Esophagus squamous epithelium (tissue), 5 donors: ENCODE data around the gene SLAIN2. TPM values are rescaled to one million over a fixed set of nuclear protein-coding genes. Genes with fewer than 3 reads are reported as not detected.
A peak's percentile ranks its signal among the peaks of the same experiment; 100 is the strongest.
"Not testable (repeated sequence)": the region's sequence is repeated elsewhere in the genome, so short reads cannot be mapped to it uniquely, and the experiment has no call there.

Experiments used
- DNase-seq: peaks from one replicate; lab custom pipeline; 2025; lab: John Stamatoyannopoulos, UW
- H3K27ac ChIP-seq, 4 donors: fragments of 200-600 bp; sonication (generic); one replicate each; pipeline ENCODE4 v1.5.1; 2016 to 2019; ENCODE audit warnings: mild to moderate bottlenecking in 1 of 4
- H3K27me3 ChIP-seq, 4 donors: fragments of 200-600 bp; sonication (generic); 1 replicate in 3 of 4; 2 replicates in 1 of 4; pipeline versions ENCODE4 v1.5.1 to v1.6.0; 2017 to 2021; ENCODE audit warnings: antibody characterized with exemption in 1 of 4
- H3K36me3 ChIP-seq, 3 donors: fragments of 200-600 bp; sonication (generic); one replicate each; pipeline ENCODE4 v1.5.1; 2016 to 2019
- H3K4me1 ChIP-seq, 3 donors: fragments of 200-600 bp; sonication (generic); one replicate each; pipeline ENCODE4 v1.5.1; 2017 to 2019
- H3K4me3 ChIP-seq, 4 donors: fragments of 200-600 bp; sonication (generic); 1 replicate in 3 of 4; 2 replicates in 1 of 4; pipeline ENCODE4 v1.5.1; 2016 to 2019; ENCODE audit warnings: mild to moderate bottlenecking in 2 of 4, moderate library complexity in 1 of 4
- H3K9me3 ChIP-seq, 3 donors: fragments of 200-600 bp; sonication (generic); one replicate each; pipeline ENCODE4 v1.5.1; 2016 to 2019
- CTCF ChIP-seq, 6 experiments: fragments of 450-650 bp in 4 of 6; fragments of 200-600 bp in 2 of 6; sonication (generic) in 2 of 6; IDR thresholded peaks; one replicate each; pipeline ENCODE4 v1.5.1; 2016 to 2019; ENCODE audit warnings: antibody characterized with exemption in 6 of 6, mild to moderate bottlenecking in 4 of 6, moderate library complexity in 4 of 6
- POLR2A ChIP-seq, 4 donors: fragments of 450-650 bp; IDR thresholded peaks; one replicate each; pipeline ENCODE4 v1.6.1; 2017; ENCODE audit warnings: antibody characterized with exemption in 4 of 4, mild to moderate bottlenecking in 4 of 4, moderate library complexity in 3 of 4
- WGBS, 2 donors: methylation state at CpG; one replicate each; pipeline ENCODE4 v1.1.5; 2018; 5-methylcytosine and 5-hydroxymethylcytosine counted together
- intact Hi-C: fragments of 100-400 bp; cut with DNase I; formaldehyde crosslinking; loops from one replicate; pipeline ENCODE4 v1.15.0; 2022
- total RNA-seq, 4 donors: library from RNA; depleted of rRNA; stranded (reverse); fragments of >200 nt; gene quantifications; one replicate each; pipeline ENCODE4 v1.1.0, GENCODE V29; 2016
- donor health status: DM: yes; HTN: yes; CAD: no.

SLAIN2 gene
- 10 to 100 TPM; 30.1 to 88.9 (median 75.4) TPM for total RNA-seq

- Histone ChIP-seq H3K4me1 (peaks cover 8 to 82% (median 27%) of the 10 kb centered on the region in 3 donors), H3K36me3 (no peaks in the 10 kb centered on the region), H3K9me3 (no peaks in the 10 kb centered on the region), H3K27me3 (no peaks in the 10 kb centered on the region), H3K4me3 (peak within 1 kb of the TSS; percentile 80 to 96 (median 90)), H3K27ac (peak within 1 kb of the TSS; percentile 97 to 99 (median 98))
- intact Hi-C loops, result no loop called here
- peak; percentile 89 for DNase-seq
- TF ChIP-seq CTCF (IDR thresholded peaks at IDR 0.05) (peak in 4 of 6 experiments; percentile 34 to 63 (median 52)), POLR2A (IDR thresholded peaks at IDR 0.05) (peak in 3 of 4 donors; percentile 62 to 89 (median 76))
- 0 to 3% methylated on average over 8 to 16 of the region's 89 CpGs for WGBS, 2 donors
Measured at GRCh38 chr4:48340965-48341775, at the start of gene SLAIN2. Gene SLAIN2, plus strand, starts transcription at chr4:48341529. Its CDS starts 211 bp downstream, at chr4:48341740.

GRCh38 chr4:48292218-48292790 lies 49.0 kb upstream of the SLAIN2 start:
- H3K36me3 ChIP-seq, DNase-seq, H3K4me3 ChIP-seq, H3K9me3 ChIP-seq, H3K27ac ChIP-seq, H3K27me3 ChIP-seq, intact Hi-C loops, H3K4me1 ChIP-seq: not testable (repeated sequence)
- WGBS, 2 donors, result no CpG with 5 or more reads among the region's 40 CpGs

- DNase-seq, result no peak
- H3K4me1 ChIP-seq, result no peaks in the 10 kb centered on the region
- intact Hi-C loops, result no loop called here
- no peak overlapping the region for H3K27ac ChIP-seq
- no peak overlapping the region for H3K4me3 ChIP-seq
- TF ChIP-seq CTCF (IDR thresholded peaks at IDR 0.05), result no peak
- TF ChIP-seq POLR2A (IDR thresholded peaks at IDR 0.05), result no peak
- H3K9me3 ChIP-seq, result no peaks in the 10 kb centered on the region
- H3K36me3 ChIP-seq, result no peaks in the 10 kb centered on the region
- H3K27me3 ChIP-seq, result no peaks in the 10 kb centered on the region
Measured at GRCh38 chr4:48295116-48295515, 46.2 kb upstream of the SLAIN2 start.

GRCh38 chr4:48296365-48296764 lies 45.0 kb upstream of the SLAIN2 start:
- Histone ChIP-seq H3K4me1 (no peaks in the 10 kb centered on the region), H3K36me3 (no peaks in the 10 kb centered on the region), H3K9me3 (no peaks in the 10 kb centered on the region), H3K27me3 (no peaks in the 10 kb centered on the region), H3K4me3 (no peak overlapping the region), H3K27ac (no peak overlapping the region)
- TF ChIP-seq CTCF (IDR thresholded peaks at IDR 0.05) (no peak), POLR2A (IDR thresholded peaks at IDR 0.05) (no peak)
- 66 to 68% methylated on average over 6 of the region's 6 CpGs for WGBS, 2 donors
- intact Hi-C loops, result no loop called here
- no peak for DNase-seq

GRCh38 chr4:48297256-48297846 lies 44.0 kb upstream of the SLAIN2 start:
- no peaks in the 10 kb centered on the region for H3K4me1 ChIP-seq
- no peak for DNase-seq
- no peaks in the 10 kb centered on the region for H3K27me3 ChIP-seq
- no peak overlapping the region for H3K27ac ChIP-seq
- no peaks in the 10 kb centered on the region for H3K36me3 ChIP-seq
- H3K4me3 ChIP-seq, result no peak overlapping the region
- TF ChIP-seq CTCF (IDR thresholded peaks at IDR 0.05) (no peak), POLR2A (IDR thresholded peaks at IDR 0.05) (no peak)
- H3K9me3 ChIP-seq, result no peaks in the 10 kb centered on the region
- intact Hi-C loops, result no loop called here
- WGBS, 2 donors, result 91 to 100% methylated on average over 2 of the region's 2 CpGs
